K562 (cell line): ENCODE data around the gene USH1G. TPM values are rescaled to one million over a fixed set of nuclear protein-coding genes. Genes with fewer than 3 reads are reported as not detected.

Source experiments
- ATF4 ChIP-seq: fragments of 450-650 bp; formaldehyde crosslinking; IDR thresholded peaks from 2 replicates; pipeline ENCODE4 v1.4.0; 2022; ENCODE audit warnings: mild to moderate bottlenecking, moderate library complexity
- CSDE1 ChIP-seq, 2 experiments: fragments of 450-650 bp; IDR thresholded peaks; 2 replicates each; pipeline ENCODE4 v1.6.1; 2016; ENCODE audit warnings: mild to moderate bottlenecking in 1 of 2
- EGR1 ChIP-seq: fragments of 450-650 bp; conservative IDR thresholded peaks from 2 replicates; pipeline ENCODE4 v1.6.1; 2017; ENCODE audit warnings: mild to moderate bottlenecking
- HDAC6 ChIP-seq: IDR thresholded peaks from 2 replicates; pipeline ENCODE4 v1.6.1; 2012; ENCODE audit warnings: low read depth, mild to moderate bottlenecking, control low read depth, inconsistent platforms, low read length, moderate library complexity
- HMG20B ChIP-seq: fragments of 250-450 bp; sonication (Bioruptor Pico); IDR thresholded peaks from 2 replicates; pipeline ENCODE4 v1.5.0; 2021; ENCODE audit warnings: mild to moderate bottlenecking
- L3MBTL2 ChIP-seq: fragments of 450-650 bp; IDR thresholded peaks from 2 replicates; pipeline ENCODE4 v1.6.1; 2016; ENCODE audit warnings: mild to moderate bottlenecking, moderate library complexity
- NR2C2 ChIP-seq, 2 experiments: fragments of 200-800 bp in 1 of 2; sonication (Bioruptor generic) in 1 of 2; sonication (generic) in 1 of 2; formaldehyde crosslinking in 1 of 2; IDR thresholded peaks; 2 replicates each; pipeline versions ENCODE4 v1.6.1 to v1.8.0; 2016 to 2022; ENCODE audit warnings: mild to moderate bottlenecking in 1 of 2, missing compliant biosample characterization in 1 of 2, missing genetic modification characterization in 1 of 2, missing genetic modification reagents in 1 of 2
- SAFB ChIP-seq: fragments of 200-400 bp; formaldehyde crosslinking; IDR thresholded peaks from 2 replicates; pipeline ENCODE4 v1.6.1; 2017; ENCODE audit warnings: low read depth, low read length, borderline replicate concordance
- TFE3 ChIP-seq: fragments of 450-650 bp; formaldehyde crosslinking; IDR thresholded peaks from 2 replicates; pipeline ENCODE4 v1.4.0; 2020; ENCODE audit warnings: mild to moderate bottlenecking, mixed read lengths
- ZBTB17 ChIP-seq: fragments of 450-650 bp; formaldehyde crosslinking; IDR thresholded peaks from 2 replicates; pipeline ENCODE4 v1.4.0; 2020; ENCODE audit warnings: mild to moderate bottlenecking
- ZFX ChIP-seq: sonication (generic); formaldehyde crosslinking; IDR thresholded peaks from 2 replicates; pipeline ENCODE4 v1.8.0; 2022; ENCODE audit warnings: mild to moderate bottlenecking, missing genetic modification reagents, moderate library complexity
- ZNF408 ChIP-seq: fragments of 250-450 bp; sonication (Bioruptor Pico); IDR thresholded peaks from 2 replicates; pipeline ENCODE4 v1.4.0; 2020; ENCODE audit warnings: low read depth, mild to moderate bottlenecking, moderate library complexity
- polyA plus RNA-seq, 8 experiments: library from polyadenylated mRNA; depleted of rRNA in 4 of 8; stranded (reverse) in 5 of 8; unstranded in 3 of 8; fragments of >200 nt; fragmentation: Nextera tagmentation in 2 of 8; fragmentation: Illumina TruSeq in 1 of 8; extraction: Ambion mirVana in 2 of 8; extraction: Trizol in 1 of 8; gene quantifications; 2 replicates each; pipeline versions ENCODE4 v1.2.1 to v1.2.3, GENCODE V29; 2011 to 2014; ENCODE audit warnings: inconsistent platforms in 1 of 8, missing spikeins in 1 of 8
- total RNA-seq, 7 experiments: library from RNA; depleted of rRNA in 6 of 7; stranded (reverse); fragments of >200 nt in 6 of 7; fragmentation: Illumina TruSeq in 2 of 7; extraction: Trizol in 2 of 7; gene quantifications; 2 replicates each; pipeline versions ENCODE4 v1.2.1 to v1.2.3, GENCODE V29; 2011 to 2021; ENCODE audit warnings: low replicate concordance in 1 of 7
- TF ChIP-seq, protein P1 (sequence below): fragments of 450-650 bp; IDR thresholded peaks from one replicate; pipeline ENCODE4 v1.6.1; 2018; ENCODE audit warnings: mild to moderate bottlenecking, moderate library complexity; ENCODE audit not compliant: partially characterized antibody
- TF ChIP-seq, protein P2 (sequence below): sonication (generic); formaldehyde crosslinking; IDR thresholded peaks from 2 replicates; pipeline ENCODE4 v1.8.0; 2023; ENCODE audit warnings: missing genetic modification reagents, mild to moderate bottlenecking, borderline replicate concordance

The USH1G gene
- total and polyA plus RNA-seq, 9 of the 15 experiments (the other 6 are each of a cell fraction or from before 2014, with no cell fraction given), result 0.22 to 1.00 (median 0.64) TPM; not detected in 2

DNA sequence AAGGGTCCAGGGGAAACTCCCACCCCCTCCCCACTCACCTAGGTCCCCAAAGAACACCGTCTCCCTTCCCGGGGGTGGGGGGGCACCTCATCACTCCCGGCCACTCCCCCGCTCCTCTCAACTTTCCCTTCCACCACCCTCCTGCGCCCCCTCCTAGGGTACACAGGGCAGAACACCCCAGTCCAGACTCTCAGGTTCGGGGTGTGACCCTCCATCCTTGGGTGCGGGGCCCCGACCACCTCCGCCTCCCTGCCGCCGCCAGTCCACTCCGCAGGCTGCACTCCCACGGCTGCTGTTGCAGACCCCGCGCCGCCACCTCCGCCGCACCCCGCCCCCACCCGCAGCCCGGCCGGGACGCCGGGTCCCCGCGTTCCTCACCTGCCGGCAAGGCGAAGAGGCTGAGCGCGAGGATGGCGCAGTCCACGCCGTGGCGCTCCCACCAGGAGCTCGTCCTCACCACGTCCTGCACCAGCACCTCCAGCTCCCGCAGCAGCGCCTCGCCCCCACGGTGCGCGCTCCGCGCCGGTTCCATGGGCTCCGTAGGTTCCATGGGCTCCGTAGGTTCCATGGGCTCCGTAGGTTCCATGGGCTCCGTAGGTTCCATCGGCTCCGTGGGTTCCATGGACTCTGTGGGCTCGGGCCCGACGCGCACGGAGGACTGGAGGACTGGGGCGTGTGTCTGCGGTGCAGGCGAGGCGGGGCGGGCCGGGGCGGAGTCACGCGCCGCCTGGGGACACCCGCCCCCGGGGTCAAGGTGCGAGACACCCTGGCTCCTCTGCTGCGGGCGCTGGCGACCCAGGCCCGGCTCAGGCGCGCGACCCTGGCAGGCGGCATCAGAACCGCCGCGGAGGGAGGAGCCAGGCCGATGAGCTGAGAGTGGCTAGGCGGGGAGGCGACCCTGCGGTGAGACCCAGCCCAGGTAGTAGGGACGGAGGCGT, 29.8 kb downstream of the USH1G start, which contains the start of gene FADS6 (continued):
- TF ChIP-seq TFE3 (CRISPR knock-in tag) (no peak), ATF4 (CRISPR knock-in tag) (no peak), ZBTB17 (no peak), L3MBTL2 (0 out of 2 replicates have a peak, but pooled peaks have one; percentile 41), CSDE1 (IDR thresholded peaks at IDR 0.05) (no peak), ZNF408 (no peak), NR2C2 (CRISPR knock-in tag; IDR thresholded peaks at IDR 0.05) (no peak), NR2C2 (tag; IDR thresholded peaks at IDR 0.05) (peak; percentile 74), ZFX (no peak), HMG20B (no peak), SAFB (peak; percentile 65; the same call in 1 of the 2 replicates), HDAC6 (no peak), EGR1 (0 out of 2 replicates have a peak, but pooled peaks have one; percentile 8)
- TF ChIP-seq, protein P1, sequence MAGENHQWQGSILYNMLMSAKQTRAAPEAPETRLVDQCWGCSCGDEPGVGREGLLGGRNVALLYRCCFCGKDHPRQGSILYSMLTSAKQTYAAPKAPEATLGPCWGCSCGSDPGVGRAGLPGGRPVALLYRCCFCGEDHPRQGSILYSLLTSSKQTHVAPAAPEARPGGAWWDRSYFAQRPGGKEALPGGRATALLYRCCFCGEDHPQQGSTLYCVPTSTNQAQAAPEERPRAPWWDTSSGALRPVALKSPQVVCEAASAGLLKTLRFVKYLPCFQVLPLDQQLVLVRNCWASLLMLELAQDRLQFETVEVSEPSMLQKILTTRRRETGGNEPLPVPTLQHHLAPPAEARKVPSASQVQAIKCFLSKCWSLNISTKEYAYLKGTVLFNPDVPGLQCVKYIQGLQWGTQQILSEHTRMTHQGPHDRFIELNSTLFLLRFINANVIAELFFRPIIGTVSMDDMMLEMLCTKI, result no peak
- TF ChIP-seq, protein P2, sequence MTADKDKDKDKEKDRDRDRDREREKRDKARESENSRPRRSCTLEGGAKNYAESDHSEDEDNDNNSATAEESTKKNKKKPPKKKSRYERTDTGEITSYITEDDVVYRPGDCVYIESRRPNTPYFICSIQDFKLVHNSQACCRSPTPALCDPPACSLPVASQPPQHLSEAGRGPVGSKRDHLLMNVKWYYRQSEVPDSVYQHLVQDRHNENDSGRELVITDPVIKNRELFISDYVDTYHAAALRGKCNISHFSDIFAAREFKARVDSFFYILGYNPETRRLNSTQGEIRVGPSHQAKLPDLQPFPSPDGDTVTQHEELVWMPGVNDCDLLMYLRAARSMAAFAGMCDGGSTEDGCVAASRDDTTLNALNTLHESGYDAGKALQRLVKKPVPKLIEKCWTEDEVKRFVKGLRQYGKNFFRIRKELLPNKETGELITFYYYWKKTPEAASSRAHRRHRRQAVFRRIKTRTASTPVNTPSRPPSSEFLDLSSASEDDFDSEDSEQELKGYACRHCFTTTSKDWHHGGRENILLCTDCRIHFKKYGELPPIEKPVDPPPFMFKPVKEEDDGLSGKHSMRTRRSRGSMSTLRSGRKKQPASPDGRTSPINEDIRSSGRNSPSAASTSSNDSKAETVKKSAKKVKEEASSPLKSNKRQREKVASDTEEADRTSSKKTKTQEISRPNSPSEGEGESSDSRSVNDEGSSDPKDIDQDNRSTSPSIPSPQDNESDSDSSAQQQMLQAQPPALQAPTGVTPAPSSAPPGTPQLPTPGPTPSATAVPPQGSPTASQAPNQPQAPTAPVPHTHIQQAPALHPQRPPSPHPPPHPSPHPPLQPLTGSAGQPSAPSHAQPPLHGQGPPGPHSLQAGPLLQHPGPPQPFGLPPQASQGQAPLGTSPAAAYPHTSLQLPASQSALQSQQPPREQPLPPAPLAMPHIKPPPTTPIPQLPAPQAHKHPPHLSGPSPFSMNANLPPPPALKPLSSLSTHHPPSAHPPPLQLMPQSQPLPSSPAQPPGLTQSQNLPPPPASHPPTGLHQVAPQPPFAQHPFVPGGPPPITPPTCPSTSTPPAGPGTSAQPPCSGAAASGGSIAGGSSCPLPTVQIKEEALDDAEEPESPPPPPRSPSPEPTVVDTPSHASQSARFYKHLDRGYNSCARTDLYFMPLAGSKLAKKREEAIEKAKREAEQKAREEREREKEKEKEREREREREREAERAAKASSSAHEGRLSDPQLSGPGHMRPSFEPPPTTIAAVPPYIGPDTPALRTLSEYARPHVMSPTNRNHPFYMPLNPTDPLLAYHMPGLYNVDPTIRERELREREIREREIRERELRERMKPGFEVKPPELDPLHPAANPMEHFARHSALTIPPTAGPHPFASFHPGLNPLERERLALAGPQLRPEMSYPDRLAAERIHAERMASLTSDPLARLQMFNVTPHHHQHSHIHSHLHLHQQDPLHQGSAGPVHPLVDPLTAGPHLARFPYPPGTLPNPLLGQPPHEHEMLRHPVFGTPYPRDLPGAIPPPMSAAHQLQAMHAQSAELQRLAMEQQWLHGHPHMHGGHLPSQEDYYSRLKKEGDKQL, result no peak
